Measurements from ENCODE around the gene SWSAP1. TPM values are rescaled to one million over a fixed set of nuclear protein-coding genes. Genes with fewer than 3 reads are reported as not detected.

The SWSAP1 gene
- total and polyA plus RNA-seq, 2 of the 4 experiments (the other 2 are of a cell fraction), result 0.36 to 1.6 TPM

- Histone ChIP-seq H4K91ac (ENCODE audit: insufficient read depth, low read depth, low read length) (no peak overlapping the region), H3K4ac (ENCODE audit: low read depth, low read length) (no peak overlapping the region), H2BK120ac (ENCODE audit: low read depth, low read length) (no peak overlapping the region), H3K9me1 (ENCODE audit: insufficient read depth, low read length) (peaks cover 12% of the 10 kb centered on the region), H3K9me3 (ENCODE audit: control insufficient read depth, insufficient read depth, low read length) (no peaks in the 10 kb centered on the region), H2AK9ac (replicated peaks; ENCODE audit: low read depth, low read length, poor library complexity) (peak overlapping the region; percentile 48), H4K5ac (ENCODE audit: low read depth, low read length) (no peak overlapping the region), H4K8ac (ENCODE audit: low read depth in 2 of 2, low read length in 2 of 2) (peak overlapping the region in 1 of 2 experiments; percentile 51; a peak in 1 of 4 replicates), H2BK20ac (ENCODE audit: low read depth, low read length) (no peak overlapping the region), H2AK5ac (ENCODE audit: low read depth, low read length) (no peak overlapping the region), H2BK5ac (ENCODE audit: low read depth, low read length, poor library complexity, severe bottlenecking) (no peak overlapping the region), H3K23ac (ENCODE audit: low read depth, low read length) (0 out of 2 replicates have a peak overlapping the region, but pooled peaks have one; percentile 19), H3K36me3 (ENCODE audit: control insufficient read depth, insufficient read depth, low read length) (no peaks in the 10 kb centered on the region), H2AFZ (replicated peaks; ENCODE audit: low read length, poor library complexity) (peak overlapping the region; percentile 88), H3K4me2 (ENCODE audit: low read depth, low read length) (peak overlapping the region; percentile 80), H3K56ac (ENCODE audit: extremely low read depth, insufficient read depth, low read length) (no peak overlapping the region), H3K27ac (ENCODE audit: insufficient read depth, low read length) (no peak overlapping the region), H3K14ac (replicated peaks; ENCODE audit: low read depth, low read length) (no peak overlapping the region), H2BK15ac (ENCODE audit: low read depth, low read length) (no peak overlapping the region), H3K79me1 (ENCODE audit: low read depth in 1 of 2, low read length in 2 of 2) (peaks cover 8 to 17% of the 10 kb centered on the region in 2 experiments), H3K27me3 (ENCODE audit: control insufficient read depth, insufficient read depth, low read length) (no peaks in the 10 kb centered on the region; the same call in 1 of the 2 replicates), H4K20me1 (ENCODE audit: insufficient read depth, low read length) (no peaks in the 10 kb centered on the region), H3K9ac (ENCODE audit: low read depth, low read length) (0 out of 2 replicates have a peak overlapping the region, but pooled peaks have one; percentile 9), H3K4me3 (ENCODE audit: insufficient read depth, low read depth, low read length) (peak overlapping the region; percentile 39), H3K4me1 (ENCODE audit: control insufficient read depth, insufficient read depth, low read length) (peaks cover 6% of the 10 kb centered on the region; the same call in 1 of the 2 replicates), H3K18ac (ENCODE audit: low read depth, low read length) (no peak overlapping the region)
- intact Hi-C loops (cut with micrococcal nuclease) (loop anchor here (5.0 kb wide), 1 partner anchor 39 kb away; no protein-coding TSS in a partner anchor), dilution Hi-C loops (cut with HindIII; ENCODE audit: low sequenced_read_pairs, unreplicated experiment) (no loop called here), in situ Hi-C loops (cut with MboI; ENCODE audit: low sequenced_read_pairs) (no loop called here)
- TF ChIP-seq ELK1 (IDR thresholded peaks at IDR 0.05; ENCODE audit: borderline replicate concordance, low read depth, low read length), result no peak
- TF ChIP-seq MXI1 (IDR thresholded peaks at IDR 0.05; ENCODE audit: borderline replicate concordance, low read depth, low read length), result no peak
- TF ChIP-seq RCOR1 (IDR thresholded peaks at IDR 0.05; ENCODE audit: insufficient replicate concordance, low read length), result no peak
- no peak for TF ChIP-seq RAD21 (IDR thresholded peaks at IDR 0.05; ENCODE audit: low read length)
- no peak for TF ChIP-seq MAZ (IDR thresholded peaks at IDR 0.05; ENCODE audit: borderline replicate concordance, low read depth, low read length)
- TF ChIP-seq CEBPB (IDR thresholded peaks at IDR 0.05; ENCODE audit: low read depth, low read length), result no peak
- no peak for TF ChIP-seq USF2 (IDR thresholded peaks at IDR 0.05; ENCODE audit: low read depth, low read length)
- no peak for TF ChIP-seq SMC3 (IDR thresholded peaks at IDR 0.05; ENCODE audit: low read depth, low read length)
- TF ChIP-seq CTCF (conservative IDR thresholded peaks at IDR 0.05; ENCODE audit: low read depth, low read length), result no peak
- TF ChIP-seq RFX5 (IDR thresholded peaks at IDR 0.05; ENCODE audit: low read depth, low read length), result no peak
- TF ChIP-seq POLR2A (IDR thresholded peaks at IDR 0.05; ENCODE audit: low read depth, low read length), result no peak
- no peak for TF ChIP-seq MAFK (IDR thresholded peaks at IDR 0.05; ENCODE audit: low read depth, low read length)
- no peak for TF ChIP-seq CHD1 (IDR thresholded peaks at IDR 0.05; ENCODE audit: low read depth, low read length)
- TF ChIP-seq BHLHE40 (IDR thresholded peaks at IDR 0.05; ENCODE audit: low read depth, low read length), result no peak
- no peak for TF ChIP-seq FOS (IDR thresholded peaks at IDR 0.05; ENCODE audit: low read depth, low read length)
- no CpG with 5 or more reads among the region's 9 CpGs for WGBS, 2 experiments (ENCODE audit: extremely low coverage in 2 of 2, insufficient read length in 1 of 2)
- CTCF ChIA-PET, result interaction anchor here (0.7 to 1.4 kb wide), 6 partner anchors 9 to 90 kb away, joined by 3 to 10 read pairs (median 4); partner anchors contain the start of genes CCDC159, ODAD3, SWSAP1 and TMEM205
- ATAC-seq (ENCODE audit: low read depth), result no peak
- POLR2A ChIA-PET (ENCODE audit: unreplicated experiment), result no interaction called here
- DNase-seq, result no peak
- no TSS peak for BruUV-seq (replicated peaks)
Observed at GRCh38 chr19:11383706-11384048, 9.2 kb downstream of the SWSAP1 start.

Measured in IMR-90 (cell line).